Keratinocyte (primary cell): ENCODE data around the gene MAGI1.

ENCODE experiments used
- EZH2 ChIP-seq: IDR thresholded peaks from one replicate; pipeline ENCODE4 v1.6.1; 2012; ENCODE audit warnings: inconsistent platforms, mild to moderate bottlenecking, low read length, moderate library complexity
- TF ChIP-seq, protein P1 (sequence below), 3 experiments: IDR thresholded peaks in 1 of 3; conservative IDR thresholded peaks in 1 of 3; optimal IDR thresholded peaks in 1 of 3; 2 replicates in 2 of 3; 3 replicates in 1 of 3; pipeline versions ENCODE3 to v1.5.1; 2011; ENCODE audit warnings: low read length in 3 of 3, mild to moderate bottlenecking in 3 of 3, moderate library complexity in 2 of 3, control low read depth in 1 of 3, inconsistent platforms in 1 of 3; ENCODE audit not compliant: insufficient read depth in 2 of 3; ENCODE audit errors: extremely low read depth in 1 of 3

DNA sequence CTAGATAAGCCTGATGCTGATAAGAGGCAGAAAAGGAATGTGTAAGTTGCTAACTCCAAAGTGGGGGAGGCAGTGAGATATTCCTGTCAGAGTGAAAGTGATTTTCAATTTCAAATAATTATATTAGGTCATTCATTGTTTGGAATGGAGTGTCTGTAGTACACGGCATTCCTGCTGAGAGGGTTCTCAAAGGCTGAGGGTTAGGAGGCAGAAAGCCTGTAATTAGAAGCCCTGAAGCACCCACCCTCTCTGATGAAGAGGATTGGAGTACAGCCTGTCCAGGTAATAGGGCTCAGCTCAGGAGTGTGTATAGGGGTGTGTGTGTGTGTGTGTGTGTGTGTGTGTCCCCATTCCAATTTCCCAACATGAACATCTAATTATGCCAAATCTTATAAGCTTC lies 486.8 kb downstream of the MAGI1 start:
- TF ChIP-seq, protein P1, sequence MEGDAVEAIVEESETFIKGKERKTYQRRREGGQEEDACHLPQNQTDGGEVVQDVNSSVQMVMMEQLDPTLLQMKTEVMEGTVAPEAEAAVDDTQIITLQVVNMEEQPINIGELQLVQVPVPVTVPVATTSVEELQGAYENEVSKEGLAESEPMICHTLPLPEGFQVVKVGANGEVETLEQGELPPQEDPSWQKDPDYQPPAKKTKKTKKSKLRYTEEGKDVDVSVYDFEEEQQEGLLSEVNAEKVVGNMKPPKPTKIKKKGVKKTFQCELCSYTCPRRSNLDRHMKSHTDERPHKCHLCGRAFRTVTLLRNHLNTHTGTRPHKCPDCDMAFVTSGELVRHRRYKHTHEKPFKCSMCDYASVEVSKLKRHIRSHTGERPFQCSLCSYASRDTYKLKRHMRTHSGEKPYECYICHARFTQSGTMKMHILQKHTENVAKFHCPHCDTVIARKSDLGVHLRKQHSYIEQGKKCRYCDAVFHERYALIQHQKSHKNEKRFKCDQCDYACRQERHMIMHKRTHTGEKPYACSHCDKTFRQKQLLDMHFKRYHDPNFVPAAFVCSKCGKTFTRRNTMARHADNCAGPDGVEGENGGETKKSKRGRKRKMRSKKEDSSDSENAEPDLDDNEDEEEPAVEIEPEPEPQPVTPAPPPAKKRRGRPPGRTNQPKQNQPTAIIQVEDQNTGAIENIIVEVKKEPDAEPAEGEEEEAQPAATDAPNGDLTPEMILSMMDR (optimal IDR thresholded peaks at IDR 0.05 in 1 of 3, IDR thresholded peaks at IDR 0.05 in 1 of 3, conservative IDR thresholded peaks at IDR 0.05 in 1 of 3; ENCODE audit: extremely low read depth in 1 of 3, insufficient read depth in 2 of 3, low read length in 3 of 3): no peak
- TF ChIP-seq EZH2: no peak
